GM23338 (cell line): ENCODE results near the gene IQCE.

Experiments used
- CREB1 ChIP-seq: fragments of 250-450 bp; sonication (Bioruptor Pico); IDR thresholded peaks from 2 replicates; pipeline ENCODE4 v1.5.0; 2020; ENCODE audit warnings: low read depth, mild to moderate bottlenecking, moderate library complexity
- EZH2 ChIP-seq: fragments of 200-600 bp; sonication (generic); IDR thresholded peaks from one replicate; pipeline ENCODE4 v1.8.0; 2017; ENCODE audit warnings: antibody characterized with exemption, mild to moderate bottlenecking, low read depth; ENCODE audit not compliant: unreplicated experiment
- EZH2phosphoT487 ChIP-seq: fragments of 200-600 bp; sonication (generic); IDR thresholded peaks from one replicate; pipeline ENCODE4 v1.8.1; 2018; ENCODE audit warnings: antibody characterized with exemption; ENCODE audit not compliant: unreplicated experiment
- JUNB ChIP-seq: IDR thresholded peaks from one replicate; pipeline ENCODE4 v1.6.1; 2016; ENCODE audit warnings: antibody characterized with exemption; ENCODE audit not compliant: unreplicated experiment
- POLR2AphosphoS5 ChIP-seq: IDR thresholded peaks from 2 replicates; pipeline ENCODE4 v1.6.1; 2016; ENCODE audit warnings: antibody characterized with exemption, low read depth
- TF ChIP-seq, protein P1 (sequence below), 2 experiments: fragments of 200-600 bp in 1 of 2; sonication (generic) in 1 of 2; conservative IDR thresholded peaks; 2 replicates each; pipeline versions ENCODE4 v1.5.1 to v1.6.1; 2016 to 2017; ENCODE audit warnings: antibody characterized with exemption in 2 of 2, low read depth in 2 of 2, mild to moderate bottlenecking in 2 of 2, moderate library complexity in 1 of 2
- TF ChIP-seq, protein P2 (sequence below): fragments of 250-450 bp; sonication (Bioruptor Pico); IDR thresholded peaks from 2 replicates; pipeline ENCODE4 v1.5.0; 2020; ENCODE audit warnings: mild to moderate bottlenecking, moderate library complexity
- TF ChIP-seq, protein P3 (sequence below): IDR thresholded peaks from one replicate; pipeline ENCODE4 v1.6.1; 2018; ENCODE audit warnings: antibody characterized with exemption; ENCODE audit not compliant: unreplicated experiment

DNA sequence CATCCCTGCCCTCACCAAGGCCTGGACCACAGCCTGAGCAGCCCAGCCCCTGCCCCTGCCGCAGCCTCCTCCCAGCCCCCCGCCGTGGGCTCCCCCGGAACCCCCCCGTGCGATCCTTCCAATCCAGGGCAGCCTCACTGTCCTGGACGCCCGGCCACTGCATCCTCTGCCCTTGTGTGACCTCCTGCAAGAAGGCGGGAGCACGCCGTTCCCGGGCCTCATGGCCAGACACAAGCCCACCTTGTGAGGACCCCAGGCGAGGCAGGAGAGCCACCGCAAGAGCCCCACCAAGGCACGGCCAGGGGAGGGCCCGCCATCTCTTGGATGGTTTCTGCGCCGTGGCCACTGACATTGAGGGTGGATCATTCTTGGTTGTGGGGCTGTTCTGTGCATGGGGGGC is 47.0 kb upstream of the IQCE start:
- TF ChIP-seq, protein P1, sequence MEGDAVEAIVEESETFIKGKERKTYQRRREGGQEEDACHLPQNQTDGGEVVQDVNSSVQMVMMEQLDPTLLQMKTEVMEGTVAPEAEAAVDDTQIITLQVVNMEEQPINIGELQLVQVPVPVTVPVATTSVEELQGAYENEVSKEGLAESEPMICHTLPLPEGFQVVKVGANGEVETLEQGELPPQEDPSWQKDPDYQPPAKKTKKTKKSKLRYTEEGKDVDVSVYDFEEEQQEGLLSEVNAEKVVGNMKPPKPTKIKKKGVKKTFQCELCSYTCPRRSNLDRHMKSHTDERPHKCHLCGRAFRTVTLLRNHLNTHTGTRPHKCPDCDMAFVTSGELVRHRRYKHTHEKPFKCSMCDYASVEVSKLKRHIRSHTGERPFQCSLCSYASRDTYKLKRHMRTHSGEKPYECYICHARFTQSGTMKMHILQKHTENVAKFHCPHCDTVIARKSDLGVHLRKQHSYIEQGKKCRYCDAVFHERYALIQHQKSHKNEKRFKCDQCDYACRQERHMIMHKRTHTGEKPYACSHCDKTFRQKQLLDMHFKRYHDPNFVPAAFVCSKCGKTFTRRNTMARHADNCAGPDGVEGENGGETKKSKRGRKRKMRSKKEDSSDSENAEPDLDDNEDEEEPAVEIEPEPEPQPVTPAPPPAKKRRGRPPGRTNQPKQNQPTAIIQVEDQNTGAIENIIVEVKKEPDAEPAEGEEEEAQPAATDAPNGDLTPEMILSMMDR (conservative IDR thresholded peaks at IDR 0.05; ENCODE audit: low read depth in 2 of 2): no peak
- TF ChIP-seq POLR2AphosphoS5: no peak
- no peak for TF ChIP-seq EZH2
- no peak for TF ChIP-seq CREB1
- TF ChIP-seq, protein P2, sequence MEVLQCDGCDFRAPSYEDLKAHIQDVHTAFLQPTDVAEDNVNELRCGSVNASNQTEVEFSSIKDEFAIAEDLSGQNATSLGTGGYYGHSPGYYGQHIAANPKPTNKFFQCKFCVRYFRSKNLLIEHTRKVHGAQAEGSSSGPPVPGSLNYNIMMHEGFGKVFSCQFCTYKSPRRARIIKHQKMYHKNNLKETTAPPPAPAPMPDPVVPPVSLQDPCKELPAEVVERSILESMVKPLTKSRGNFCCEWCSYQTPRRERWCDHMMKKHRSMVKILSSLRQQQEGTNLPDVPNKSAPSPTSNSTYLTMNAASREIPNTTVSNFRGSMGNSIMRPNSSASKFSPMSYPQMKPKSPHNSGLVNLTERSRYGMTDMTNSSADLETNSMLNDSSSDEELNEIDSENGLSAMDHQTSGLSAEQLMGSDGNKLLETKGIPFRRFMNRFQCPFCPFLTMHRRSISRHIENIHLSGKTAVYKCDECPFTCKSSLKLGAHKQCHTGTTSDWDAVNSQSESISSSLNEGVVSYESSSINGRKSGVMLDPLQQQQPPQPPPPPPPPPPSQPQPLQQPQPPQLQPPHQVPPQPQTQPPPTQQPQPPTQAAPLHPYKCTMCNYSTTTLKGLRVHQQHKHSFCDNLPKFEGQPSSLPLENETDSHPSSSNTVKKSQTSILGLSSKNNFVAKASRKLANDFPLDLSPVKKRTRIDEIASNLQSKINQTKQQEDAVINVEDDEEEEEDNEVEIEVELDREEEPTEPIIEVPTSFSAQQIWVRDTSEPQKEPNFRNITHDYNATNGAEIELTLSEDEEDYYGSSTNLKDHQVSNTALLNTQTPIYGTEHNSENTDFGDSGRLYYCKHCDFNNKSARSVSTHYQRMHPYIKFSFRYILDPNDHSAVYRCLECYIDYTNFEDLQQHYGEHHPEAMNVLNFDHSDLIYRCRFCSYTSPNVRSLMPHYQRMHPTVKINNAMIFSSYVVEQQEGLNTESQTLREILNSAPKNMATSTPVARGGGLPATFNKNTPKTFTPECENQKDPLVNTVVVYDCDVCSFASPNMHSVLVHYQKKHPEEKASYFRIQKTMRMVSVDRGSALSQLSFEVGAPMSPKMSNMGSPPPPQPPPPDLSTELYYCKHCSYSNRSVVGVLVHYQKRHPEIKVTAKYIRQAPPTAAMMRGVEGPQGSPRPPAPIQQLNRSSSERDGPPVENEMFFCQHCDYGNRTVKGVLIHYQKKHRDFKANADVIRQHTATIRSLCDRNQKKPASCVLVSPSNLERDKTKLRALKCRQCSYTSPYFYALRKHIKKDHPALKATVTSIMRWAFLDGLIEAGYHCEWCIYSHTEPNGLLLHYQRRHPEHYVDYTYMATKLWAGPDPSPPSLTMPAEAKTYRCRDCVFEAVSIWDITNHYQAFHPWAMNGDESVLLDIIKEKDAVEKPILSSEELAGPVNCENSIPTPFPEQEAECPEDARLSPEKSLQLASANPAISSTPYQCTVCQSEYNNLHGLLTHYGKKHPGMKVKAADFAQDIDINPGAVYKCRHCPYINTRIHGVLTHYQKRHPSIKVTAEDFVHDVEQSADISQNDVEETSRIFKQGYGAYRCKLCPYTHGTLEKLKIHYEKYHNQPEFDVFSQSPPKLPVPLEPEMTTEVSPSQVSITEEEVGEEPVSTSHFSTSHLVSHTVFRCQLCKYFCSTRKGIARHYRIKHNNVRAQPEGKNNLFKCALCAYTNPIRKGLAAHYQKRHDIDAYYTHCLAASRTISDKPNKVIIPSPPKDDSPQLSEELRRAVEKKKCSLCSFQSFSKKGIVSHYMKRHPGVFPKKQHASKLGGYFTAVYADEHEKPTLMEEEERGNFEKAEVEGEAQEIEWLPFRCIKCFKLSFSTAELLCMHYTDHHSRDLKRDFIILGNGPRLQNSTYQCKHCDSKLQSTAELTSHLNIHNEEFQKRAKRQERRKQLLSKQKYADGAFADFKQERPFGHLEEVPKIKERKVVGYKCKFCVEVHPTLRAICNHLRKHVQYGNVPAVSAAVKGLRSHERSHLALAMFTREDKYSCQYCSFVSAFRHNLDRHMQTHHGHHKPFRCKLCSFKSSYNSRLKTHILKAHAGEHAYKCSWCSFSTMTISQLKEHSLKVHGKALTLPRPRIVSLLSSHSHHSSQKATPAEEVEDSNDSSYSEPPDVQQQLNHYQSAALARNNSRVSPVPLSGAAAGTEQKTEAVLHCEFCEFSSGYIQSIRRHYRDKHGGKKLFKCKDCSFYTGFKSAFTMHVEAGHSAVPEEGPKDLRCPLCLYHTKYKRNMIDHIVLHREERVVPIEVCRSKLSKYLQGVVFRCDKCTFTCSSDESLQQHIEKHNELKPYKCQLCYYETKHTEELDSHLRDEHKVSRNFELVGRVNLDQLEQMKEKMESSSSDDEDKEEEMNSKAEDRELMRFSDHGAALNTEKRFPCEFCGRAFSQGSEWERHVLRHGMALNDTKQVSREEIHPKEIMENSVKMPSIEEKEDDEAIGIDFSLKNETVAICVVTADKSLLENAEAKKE: no peak
- no peak for TF ChIP-seq EZH2phosphoT487
- TF ChIP-seq, protein P3, sequence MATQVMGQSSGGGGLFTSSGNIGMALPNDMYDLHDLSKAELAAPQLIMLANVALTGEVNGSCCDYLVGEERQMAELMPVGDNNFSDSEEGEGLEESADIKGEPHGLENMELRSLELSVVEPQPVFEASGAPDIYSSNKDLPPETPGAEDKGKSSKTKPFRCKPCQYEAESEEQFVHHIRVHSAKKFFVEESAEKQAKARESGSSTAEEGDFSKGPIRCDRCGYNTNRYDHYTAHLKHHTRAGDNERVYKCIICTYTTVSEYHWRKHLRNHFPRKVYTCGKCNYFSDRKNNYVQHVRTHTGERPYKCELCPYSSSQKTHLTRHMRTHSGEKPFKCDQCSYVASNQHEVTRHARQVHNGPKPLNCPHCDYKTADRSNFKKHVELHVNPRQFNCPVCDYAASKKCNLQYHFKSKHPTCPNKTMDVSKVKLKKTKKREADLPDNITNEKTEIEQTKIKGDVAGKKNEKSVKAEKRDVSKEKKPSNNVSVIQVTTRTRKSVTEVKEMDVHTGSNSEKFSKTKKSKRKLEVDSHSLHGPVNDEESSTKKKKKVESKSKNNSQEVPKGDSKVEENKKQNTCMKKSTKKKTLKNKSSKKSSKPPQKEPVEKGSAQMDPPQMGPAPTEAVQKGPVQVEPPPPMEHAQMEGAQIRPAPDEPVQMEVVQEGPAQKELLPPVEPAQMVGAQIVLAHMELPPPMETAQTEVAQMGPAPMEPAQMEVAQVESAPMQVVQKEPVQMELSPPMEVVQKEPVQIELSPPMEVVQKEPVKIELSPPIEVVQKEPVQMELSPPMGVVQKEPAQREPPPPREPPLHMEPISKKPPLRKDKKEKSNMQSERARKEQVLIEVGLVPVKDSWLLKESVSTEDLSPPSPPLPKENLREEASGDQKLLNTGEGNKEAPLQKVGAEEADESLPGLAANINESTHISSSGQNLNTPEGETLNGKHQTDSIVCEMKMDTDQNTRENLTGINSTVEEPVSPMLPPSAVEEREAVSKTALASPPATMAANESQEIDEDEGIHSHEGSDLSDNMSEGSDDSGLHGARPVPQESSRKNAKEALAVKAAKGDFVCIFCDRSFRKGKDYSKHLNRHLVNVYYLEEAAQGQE: no peak
- TF ChIP-seq JUNB: no peak
